GM18907 (cell line): ENCODE data around the gene MAB21L4.

Experiments
- ATAC-seq: cut with Tn5 transposase; IDR thresholded peaks from one replicate; pipeline ENCODE4 v1.9.1; 2021; ENCODE audit warnings: mild to moderate bottlenecking, moderate library complexity; ENCODE audit not compliant: unreplicated experiment

The MAB21L4 gene

DNA sequence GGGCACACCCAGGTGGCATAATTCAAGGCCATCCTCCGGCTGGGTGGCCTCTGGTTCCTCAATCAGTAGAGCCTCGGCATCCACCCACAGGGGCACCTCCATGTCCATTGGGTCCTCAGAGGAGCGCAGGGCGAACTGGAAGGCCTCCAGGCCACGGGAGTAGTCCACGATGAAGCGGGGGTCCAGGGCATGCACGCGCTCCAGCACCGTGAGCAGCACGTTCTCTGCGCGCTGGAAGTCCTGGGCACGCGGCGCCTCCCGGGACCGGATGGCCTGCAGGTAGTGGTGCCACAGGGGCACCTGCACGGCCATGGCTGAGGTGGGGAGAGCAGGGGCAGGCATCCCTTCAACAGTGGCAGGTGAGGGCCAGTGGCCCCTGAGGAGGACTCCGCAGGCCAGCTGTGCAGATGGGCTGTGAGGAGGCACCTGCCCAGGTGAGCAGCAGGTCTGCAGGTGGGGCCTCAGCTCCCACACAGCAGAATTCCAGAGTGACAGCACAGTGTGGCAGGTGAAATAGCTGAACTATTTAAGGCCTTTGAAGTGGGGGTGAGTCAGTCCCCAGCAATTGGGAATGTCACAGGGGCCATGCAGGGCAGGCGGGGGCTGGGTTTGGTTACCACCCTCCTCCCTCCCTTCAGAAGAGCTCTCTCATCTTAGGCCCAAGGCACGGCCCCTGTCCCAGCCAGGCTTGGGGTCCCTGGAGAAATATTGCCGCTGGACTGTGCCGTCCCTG is at the start of gene MAB21L4:
Gene MAB21L4 (minus strand): TSS at position 501 of the 733 bp plus-strand sequence. CDS start 159 bp downstream, at position 342.
- no peak for ATAC-seq

DNA sequence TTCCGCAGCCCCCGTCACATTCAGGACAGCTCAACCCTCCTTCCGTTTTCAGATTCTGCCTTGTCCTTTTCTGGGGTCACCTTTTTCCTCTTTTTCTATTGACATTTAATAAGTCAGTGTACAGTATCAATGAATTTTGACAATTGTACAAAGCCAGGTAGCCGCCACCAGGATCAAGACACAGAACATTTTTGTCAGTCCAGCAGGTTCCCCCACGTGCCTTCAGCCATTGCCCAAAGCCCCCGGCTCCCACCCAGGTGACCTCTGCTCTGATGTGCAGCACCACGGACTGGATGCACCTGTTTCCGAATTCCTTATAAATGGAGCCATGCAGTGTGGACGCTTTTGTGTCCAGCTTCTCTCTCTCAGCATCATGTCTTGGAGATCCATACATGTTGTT is 40.1 kb upstream of the MAB21L4 start:
- no peak for ATAC-seq

DNA sequence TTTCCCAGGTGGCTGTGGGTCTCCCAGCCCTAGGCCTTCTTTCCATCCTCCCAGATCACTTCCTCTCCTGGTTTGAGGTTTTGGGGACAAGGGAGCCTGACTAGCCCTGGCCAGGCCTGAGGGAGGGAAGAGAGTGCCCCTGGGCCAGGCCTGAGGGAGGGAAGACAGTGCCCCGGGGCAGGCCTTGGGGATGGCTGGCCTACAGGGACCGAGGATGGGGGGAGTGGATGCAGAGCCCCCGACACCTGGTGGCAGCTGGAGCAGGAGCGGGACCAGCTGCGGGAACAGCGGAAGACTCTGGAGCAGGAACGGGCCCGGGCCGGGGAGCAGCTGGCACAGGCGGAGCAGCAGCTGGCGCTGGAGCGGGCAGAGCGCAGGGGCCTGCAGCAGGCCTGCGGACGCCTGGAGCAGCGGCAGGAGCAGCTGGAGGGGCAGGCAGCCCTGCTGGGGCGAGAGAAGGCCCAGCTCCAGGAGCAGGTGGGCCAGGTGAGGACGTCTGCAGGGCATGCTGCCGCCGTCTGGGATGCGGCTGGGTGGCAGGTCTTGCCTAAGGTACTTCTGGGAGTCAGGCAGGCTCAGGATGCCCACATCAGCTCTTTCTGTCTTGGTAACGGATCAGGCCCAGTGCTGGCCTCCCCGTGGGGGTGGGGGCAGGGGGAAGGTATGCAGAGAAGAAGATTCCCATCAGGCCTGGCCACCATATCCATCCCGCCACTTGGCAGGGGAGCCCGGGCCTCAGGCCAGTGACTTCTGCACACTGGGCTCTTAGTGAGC is 39.3 kb upstream of the MAB21L4 start:
- ATAC-seq, result no peak

DNA sequence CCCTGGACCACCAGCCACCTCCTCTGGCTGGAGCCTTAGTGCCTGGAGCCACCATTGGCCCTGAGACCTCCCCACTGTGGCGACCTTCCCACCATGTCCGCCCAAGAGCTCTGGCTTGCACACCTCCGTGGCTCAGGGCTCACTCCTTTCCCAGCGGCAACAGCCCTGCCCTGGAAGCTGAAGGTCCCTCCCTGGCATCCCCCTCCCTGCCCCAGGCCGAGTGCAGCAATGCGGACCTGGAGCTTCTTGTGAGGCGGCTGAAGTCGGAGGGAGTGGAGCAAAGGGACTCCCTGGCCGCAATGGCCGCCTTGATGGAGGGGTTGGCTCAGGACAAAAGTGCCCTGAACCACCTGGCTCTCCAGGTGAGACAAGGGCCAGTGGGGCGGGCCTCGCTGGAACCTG is 38.7 kb upstream of the MAB21L4 start:
- ATAC-seq, result no peak

DNA sequence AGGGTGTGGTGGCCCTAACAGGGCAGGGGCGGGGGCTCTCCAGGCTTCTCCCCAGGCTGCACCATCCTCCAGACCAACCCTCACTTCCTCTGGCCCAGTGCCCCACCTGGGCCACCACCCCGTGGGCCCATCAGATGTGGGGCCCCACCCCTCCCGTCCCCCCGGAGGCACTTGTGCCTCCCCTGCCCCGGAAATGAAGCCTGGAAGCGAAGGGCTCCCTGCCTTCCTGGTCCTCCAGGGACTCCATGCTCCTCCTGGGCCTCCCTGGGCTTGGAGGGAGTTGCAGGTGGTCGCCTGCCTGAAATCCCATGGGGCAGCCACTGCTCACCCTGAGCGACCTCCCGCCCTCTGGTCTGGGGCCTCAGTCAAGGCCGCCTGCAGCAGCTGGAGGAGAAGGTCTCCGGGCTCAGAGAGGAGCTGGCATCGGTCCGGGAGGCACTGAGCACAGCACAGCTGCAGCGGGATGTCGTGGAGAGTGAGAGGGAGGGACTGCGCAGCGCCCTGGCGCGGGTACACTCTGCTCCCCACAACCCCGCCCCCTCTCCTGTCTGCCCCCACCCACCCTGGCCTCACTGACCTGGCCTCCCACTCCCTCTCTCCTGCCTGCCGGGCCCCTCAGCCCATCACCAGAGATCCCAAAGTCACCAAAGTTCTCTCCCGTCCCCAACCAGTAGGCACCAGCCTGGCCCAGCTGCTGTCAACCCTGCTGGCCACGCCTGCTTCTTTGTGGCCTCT is 38.2 kb upstream of the MAB21L4 start:
- no peak for ATAC-seq

DNA sequence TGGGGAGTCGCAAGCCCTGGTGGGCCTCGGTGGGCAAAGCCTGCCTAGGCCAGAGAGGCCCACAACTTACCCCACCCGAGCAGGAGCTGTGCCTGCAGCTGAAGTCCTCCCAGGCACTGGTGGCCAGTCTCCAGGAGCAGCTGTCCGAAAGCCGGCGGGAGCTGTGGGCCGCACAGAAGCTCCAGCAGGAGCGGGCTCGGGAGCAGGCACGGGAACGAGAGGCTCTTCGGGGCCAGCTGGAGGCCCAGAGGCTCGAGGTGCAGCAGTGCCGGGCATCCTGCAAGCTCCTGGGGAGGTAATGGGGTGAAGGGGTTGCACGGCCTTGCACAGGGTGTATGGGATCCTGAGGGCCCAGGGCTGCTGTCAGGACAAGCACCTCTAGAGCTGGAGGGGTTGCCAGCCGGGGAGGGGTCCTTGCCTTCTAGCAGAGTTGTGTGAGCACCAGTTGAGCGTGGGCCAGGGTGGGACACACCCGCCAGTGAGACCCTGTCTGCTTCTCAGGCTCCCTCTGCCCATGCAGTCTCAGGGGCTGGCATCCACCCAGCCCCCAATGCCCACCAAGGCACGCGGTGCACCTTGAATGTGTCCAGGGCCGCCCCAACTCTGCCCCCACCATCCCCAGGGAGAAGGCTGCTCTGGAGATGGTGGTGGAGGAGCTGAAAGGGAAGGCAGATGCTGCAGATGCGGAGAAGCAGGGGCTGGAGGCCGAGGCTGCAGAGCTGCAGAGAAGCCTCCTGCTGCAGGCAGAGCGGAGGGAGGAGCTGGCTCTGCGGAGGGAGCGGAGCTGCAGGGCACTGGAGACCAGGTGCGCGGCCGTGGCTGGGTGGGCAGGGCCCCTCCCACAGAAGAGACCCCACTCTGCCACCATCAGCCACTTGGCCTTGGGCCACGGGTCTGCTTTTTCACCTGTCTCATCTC is 37.4 kb upstream of the MAB21L4 start:
- ATAC-seq, result no peak

DNA sequence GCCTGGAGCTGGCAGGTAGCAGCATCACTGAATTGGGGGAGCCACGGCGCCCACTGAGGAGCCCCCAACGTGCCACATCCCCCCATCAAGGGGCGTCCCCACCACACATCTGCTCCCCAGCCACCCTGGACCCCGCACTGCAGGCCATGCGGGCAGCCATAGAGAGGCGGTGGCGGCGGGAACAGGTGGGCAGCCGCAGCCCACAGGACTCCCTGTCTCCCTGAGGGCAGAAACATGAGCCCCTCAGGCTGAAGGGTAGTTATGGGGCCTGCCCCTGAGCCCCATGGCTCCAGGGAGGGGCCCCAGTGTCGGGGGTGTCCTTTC is 36.7 kb upstream of the MAB21L4 start:
- ATAC-seq, result no peak

DNA sequence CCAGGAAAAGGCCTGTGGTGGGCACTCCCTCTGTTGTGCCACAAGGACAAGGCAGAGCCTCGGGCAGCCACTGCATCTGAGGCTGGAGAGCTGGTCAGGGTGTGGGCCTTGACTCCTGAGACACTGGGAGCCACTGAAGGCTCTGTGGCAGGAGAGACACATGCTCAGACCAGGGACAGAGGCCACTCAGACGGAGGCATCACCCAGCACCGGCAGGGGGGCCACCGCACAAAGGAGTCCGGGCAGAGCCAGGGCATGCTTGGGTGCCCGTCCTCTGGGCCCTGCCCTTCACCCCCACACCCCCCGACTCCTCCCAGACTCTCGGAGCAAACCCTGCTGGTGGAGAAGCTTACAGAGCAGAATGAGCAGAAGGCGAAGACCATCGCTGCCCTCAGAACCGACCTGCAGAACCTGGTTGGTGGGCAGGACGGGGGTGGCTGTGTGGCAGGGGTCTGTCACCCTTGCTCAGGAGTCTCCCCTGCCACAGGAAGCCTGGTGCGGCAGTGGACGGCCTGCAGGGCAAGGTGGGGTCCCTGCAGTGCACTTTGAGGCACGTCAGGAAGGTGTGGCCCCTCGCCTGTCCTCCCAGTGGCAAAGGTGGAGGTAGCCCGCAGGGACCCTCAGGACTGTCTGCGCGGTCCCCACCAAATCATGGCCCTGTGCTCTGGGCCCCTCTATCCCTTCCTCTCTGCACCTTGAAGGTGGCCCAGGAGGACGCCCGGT is 36.2 kb upstream of the MAB21L4 start:
- ATAC-seq, result no peak

DNA sequence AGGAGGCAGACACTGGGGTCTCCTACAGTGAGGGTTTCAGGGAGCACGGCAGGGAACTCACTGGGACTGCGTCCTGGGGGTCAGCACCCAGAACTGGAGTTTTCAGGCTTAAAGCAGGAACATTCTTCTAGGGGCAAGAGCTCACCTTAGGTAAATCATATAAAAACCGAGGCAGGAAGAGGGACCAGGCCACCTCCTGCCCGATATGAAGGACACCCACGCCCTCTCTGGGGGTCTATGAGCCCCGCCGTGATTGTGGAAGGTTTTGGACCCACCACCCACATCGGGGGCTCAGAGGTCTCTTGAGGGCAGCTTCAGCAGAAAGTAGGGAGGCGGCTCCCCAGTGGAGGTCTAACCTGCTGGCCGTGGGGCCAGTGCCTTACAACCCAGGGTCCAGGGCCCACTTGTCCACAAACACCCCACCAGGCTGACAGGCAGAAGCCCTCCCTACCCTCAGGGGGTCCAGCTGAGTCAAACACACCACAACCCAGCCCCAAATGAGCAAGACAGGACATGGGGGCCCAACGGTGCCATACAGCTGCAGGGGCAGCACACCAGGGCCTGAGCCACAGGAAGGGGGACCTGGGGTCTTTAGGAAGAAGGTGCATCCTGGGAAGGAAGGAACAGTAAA is 35.5 kb upstream of the MAB21L4 start:
- no peak for ATAC-seq

DNA sequence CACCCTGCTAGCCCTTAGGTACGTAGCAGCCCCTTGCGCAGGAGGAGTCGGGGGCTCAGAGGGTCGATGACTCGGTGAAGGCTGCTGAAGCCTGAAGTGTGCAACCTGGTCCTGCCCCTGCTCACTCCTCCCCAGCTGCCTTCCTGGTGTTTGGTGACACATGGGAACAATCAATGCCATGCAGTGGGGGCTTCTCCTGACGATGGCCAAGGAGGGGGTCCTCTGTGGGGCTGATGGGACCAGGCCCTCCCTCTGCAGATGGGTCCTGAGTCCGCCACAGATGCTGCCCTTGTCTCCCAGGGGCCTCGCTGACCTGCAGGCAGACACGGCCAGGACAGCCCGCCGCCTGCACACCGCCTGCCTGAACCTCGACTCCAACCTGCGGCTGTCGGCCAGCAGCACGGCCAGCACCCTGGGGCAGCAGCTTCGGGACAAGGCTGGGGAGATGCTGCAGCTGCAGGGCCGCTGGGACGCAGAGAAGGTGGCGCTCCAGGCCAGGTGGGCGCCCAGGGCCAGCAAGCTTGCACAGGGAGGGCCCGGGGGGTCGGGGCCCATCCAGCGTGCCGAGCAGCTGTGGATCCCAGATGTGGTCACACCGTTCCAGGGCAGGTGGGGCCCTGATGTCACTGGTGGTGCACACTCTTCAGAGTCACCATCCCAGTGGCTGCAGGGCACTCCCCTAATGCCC is 34.8 kb upstream of the MAB21L4 start:
- ATAC-seq, result no peak

DNA sequence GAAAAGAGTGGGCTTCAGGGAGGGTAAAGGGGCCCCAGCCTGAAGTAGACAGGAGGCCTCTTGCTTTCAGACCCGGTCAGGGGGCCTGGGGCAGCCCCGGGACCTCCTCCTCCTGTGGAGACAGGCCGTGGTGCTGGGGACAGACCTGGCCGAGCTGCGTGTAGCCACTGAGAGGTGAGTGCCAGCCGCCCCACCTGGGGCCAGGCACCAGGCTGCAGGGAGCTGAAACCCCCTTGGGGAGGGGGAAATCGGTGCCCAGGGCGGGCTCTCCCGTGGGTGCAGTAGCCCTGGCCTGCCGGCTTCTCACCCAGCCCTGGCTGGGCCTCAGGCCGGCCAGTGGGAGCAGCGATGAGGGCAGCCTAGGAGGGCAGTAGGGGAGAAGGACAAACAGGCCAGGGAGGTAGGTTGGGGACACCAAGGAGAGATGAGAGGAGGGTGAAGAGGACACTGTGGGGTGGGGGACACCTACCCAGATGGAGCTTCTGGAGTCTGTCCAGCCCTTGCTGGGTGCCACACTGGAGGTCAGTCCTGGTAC is 34.2 kb upstream of the MAB21L4 start:
- ATAC-seq, result no peak

DNA sequence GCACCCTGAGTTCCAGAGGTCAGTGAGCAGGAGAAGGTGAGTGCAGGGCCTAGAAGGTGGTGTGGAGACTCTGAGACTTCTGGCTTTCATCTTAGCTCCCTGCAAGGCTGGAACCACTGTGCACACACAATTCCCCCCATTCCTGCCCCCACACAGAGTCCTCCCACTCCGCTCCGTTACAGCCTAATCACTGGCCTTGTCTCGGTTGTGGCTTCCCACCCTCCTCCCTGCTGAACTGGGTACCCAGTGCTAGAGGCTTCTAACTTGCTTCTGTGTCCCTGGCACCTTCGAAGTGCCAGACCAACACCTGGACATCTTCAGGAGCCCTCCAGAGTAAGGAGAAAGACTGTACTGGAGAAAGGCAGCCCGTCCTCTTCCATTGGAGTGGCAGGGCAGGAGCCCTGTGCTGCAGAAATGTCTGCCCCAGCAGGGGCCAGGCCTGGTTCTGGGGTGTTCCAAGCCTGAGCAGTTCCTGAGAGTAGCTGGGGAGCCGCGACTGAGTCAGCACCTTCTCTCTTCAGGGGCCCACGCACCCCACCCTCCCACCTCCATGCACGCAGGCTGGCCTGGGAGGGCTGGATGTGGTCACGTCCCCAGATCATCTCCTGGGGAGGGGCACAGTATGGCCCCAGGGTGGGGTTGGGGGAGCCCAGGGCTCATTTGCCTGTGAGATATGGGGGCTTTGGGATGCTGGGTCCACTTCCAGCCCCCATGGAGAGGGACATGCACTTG is 33.6 kb upstream of the MAB21L4 start:
- ATAC-seq, result no peak

DNA sequence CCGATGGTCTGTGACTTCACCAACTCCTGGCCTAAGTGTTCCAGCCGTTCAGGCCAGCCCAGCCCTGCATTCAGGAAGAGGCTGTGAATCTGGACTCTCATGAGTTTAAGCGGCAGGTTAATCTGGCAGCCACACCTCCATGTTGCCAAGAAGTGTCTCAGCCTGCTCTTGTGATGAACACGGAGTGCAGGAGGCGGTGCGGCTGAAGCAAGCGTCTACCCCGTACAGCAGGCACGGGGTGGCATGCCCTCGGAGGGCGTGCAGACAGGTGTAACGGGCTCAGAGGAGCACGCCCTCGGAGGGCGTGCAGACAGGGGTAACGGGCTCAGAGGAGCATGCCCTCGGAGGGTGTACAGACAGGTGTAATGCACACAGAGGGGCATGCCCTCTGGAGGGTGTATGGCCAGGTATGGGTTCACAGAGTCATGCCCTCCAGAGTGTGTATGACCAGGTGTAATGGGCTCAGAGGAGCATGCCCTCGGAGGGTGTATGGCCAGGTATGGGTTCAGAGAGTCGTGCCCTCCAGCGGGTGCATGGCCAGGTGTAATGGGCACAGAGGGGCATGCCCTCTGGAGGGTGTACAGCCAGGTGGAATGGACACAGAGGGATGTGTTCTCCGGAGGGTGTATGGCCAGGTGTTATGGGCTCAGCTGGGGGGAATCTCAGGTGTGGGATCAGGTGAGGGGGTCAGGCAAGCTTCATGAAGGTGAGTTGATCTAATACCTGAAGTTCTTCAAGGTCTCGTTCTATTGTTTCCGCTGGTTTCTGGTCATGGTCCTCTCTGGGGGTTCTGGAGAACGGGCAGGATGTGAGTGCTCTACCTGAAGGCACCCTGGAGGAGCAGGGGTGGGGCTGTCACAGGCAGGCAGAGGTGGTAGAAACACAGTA is 32.8 kb upstream of the MAB21L4 start:
- ATAC-seq, result no peak

DNA sequence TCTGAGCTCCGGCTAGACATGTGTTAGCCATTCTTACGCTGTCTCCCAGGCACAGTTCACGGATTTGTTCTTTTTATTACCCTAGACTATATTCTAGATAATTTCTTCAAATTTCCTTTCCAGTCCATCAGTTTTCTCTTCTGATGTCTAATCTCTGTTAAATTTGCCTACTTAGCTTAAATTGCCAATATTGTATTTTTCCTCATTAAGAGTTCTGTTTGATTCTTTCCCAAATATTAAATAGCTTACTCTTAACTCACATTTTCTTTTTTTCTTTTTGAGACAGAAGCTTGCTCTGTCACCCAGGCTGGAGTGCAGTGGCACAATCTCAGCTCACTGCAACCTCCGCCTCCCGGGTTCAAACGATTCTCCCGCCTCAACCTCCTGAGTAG is 31.4 kb upstream of the MAB21L4 start:
- ATAC-seq, result no peak

DNA sequence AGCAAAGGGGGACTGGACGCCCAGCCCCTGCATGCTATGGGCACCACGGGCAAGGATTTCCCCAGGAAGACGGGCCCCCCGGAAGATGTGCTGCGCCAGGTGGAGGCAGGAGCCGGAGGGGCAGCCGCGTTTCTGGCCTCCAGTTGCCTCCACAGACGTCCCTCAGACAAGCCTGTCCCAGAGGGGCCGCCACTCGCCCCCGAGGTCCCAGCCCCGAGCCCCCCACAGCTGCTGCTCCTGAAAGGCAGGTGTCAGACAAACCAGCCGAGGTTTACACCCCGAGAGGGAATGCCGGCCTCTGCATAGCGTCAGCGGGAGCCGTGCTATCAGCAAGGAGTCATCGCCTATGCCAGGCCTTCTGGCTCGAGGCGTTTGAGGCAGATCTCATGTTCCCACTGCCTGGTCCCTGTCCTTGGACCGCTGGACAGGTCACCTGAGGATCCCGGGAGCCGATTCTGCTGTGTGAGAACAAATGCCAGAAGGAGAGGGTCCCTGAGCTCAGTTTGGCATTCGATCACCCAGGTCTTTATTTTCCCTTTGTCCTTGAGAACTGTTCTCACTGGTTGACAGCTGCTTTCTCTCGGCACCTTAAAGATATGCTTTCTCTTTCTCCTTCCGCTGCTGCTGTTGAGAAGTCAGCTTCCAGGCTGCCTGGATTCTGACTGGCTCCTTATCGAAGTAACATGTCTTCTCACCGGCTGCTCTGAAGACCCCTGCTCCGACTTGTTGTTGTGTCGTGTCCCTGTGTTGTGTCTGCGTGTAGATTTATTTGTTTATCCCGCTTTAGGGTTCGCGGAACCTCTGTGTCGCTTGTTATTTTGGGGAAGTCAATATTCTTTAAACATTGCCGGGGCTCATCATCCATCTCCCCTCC is 30.8 kb upstream of the MAB21L4 start:
- ATAC-seq, result no peak
